Measurements from ENCODE around the gene TBC1D22B. TPM values are rescaled to one million over a fixed set of nuclear protein-coding genes. Genes with fewer than 3 reads are reported as not detected.

The TBC1D22B gene
- polyA plus RNA-seq, 3 donors = 3.9 to 5.0 (median 4.9) TPM

- Histone ChIP-seq H4K20me1 (ENCODE audit: insufficient read depth, low read length) (no peaks in the 10 kb centered on the region), H3K9me3 (replicated peaks in 1 of 2; ENCODE audit: control insufficient read depth in 1 of 2, insufficient read depth in 1 of 2, low read length in 2 of 2) (no peaks in the 10 kb centered on the region), H3K9ac (ENCODE audit: insufficient read depth, low read length, poor library complexity, severe bottlenecking) (no peak overlapping the region), H3K4me1 (ENCODE audit: control insufficient read depth in 1 of 2, insufficient read depth in 2 of 2, low read length in 2 of 2) (no peaks in the 10 kb centered on the region), H2AFZ (ENCODE audit: insufficient read depth, low read depth, low read length, poor library complexity, severe bottlenecking) (no peak overlapping the region), H3K79me2 (ENCODE audit: insufficient read depth, low read length) (no peaks in the 10 kb centered on the region), H3K36me3 (replicated peaks in 1 of 2; ENCODE audit: control insufficient read depth in 1 of 2, insufficient read depth in 2 of 2, low read length in 2 of 2) (peaks cover 3 to 75% of the 10 kb centered on the region in 2 donors), H3K4me2 (replicated peaks; ENCODE audit: extremely low read depth, low read length, poor library complexity, severe bottlenecking) (no peak overlapping the region), H3K4me3 (replicated peaks in 1 of 3; ENCODE audit: low read depth in 2 of 3, low read length in 3 of 3) (no peak overlapping the region), H3K27ac (ENCODE audit: low read depth in 1 of 2, low read length in 2 of 2) (no peak overlapping the region), H3K27me3 (ENCODE audit: control insufficient read depth in 2 of 2, insufficient read depth in 2 of 2, low read length in 2 of 2) (no peaks in the 10 kb centered on the region)
- H3K27me3 Mint-ChIP-seq (ENCODE audit: low read depth in 3 of 3) = peaks cover 0 to 4% (median 0%) of the 10 kb centered on the region in 3 donors
- intact Hi-C loops (cut with micrococcal nuclease) = no loop called here
- H3K36me3 Mint-ChIP-seq = peaks cover 57% of the 10 kb centered on the region in 2 donors
- WGBS (ENCODE audit: insufficient coverage) = 100% methylated on average over 1 of the region's 3 CpGs
- no peak overlapping the region for H3K27ac Mint-ChIP-seq
- peaks cover 0 to 7% (median 0%) of the 10 kb centered on the region in 7 donors for H3K9me3 Mint-ChIP-seq
- no peak for TF ChIP-seq CTCF (IDR thresholded peaks at IDR 0.05)
- H3K4me1 Mint-ChIP-seq = peaks cover 11% of the 10 kb centered on the region
- H3K4me3 Mint-ChIP-seq = no peak overlapping the region
- DNase-seq = no peak
Observed at GRCh38 chr6:37309692-37310091, 52.1 kb downstream of the TBC1D22B start.

- Histone ChIP-seq H3K4me1 (ENCODE audit: control insufficient read depth in 1 of 2, insufficient read depth in 2 of 2, low read length in 2 of 2) (no peaks in the 10 kb centered on the region), H3K9me3 (replicated peaks in 1 of 2; ENCODE audit: control insufficient read depth in 1 of 2, insufficient read depth in 1 of 2, low read length in 2 of 2) (no peaks in the 10 kb centered on the region), H3K79me2 (ENCODE audit: insufficient read depth, low read length) (no peaks in the 10 kb centered on the region), H3K4me2 (replicated peaks; ENCODE audit: extremely low read depth, low read length, poor library complexity, severe bottlenecking) (no peak overlapping the region), H3K4me3 (replicated peaks in 1 of 3; ENCODE audit: low read depth in 2 of 3, low read length in 3 of 3) (no peak overlapping the region), H3K9ac (ENCODE audit: insufficient read depth, low read length, poor library complexity, severe bottlenecking) (no peak overlapping the region), H3K36me3 (replicated peaks in 1 of 2; ENCODE audit: control insufficient read depth in 1 of 2, insufficient read depth in 2 of 2, low read length in 2 of 2) (peaks cover 9 to 72% of the 10 kb centered on the region in 2 donors), H4K20me1 (ENCODE audit: insufficient read depth, low read length) (no peaks in the 10 kb centered on the region), H2AFZ (ENCODE audit: insufficient read depth, low read depth, low read length, poor library complexity, severe bottlenecking) (no peak overlapping the region), H3K27me3 (ENCODE audit: control insufficient read depth in 2 of 2, insufficient read depth in 2 of 2, low read length in 2 of 2) (no peaks in the 10 kb centered on the region), H3K27ac (ENCODE audit: low read depth in 1 of 2, low read length in 2 of 2) (no peak overlapping the region)
- no peak for DNase-seq
- peaks cover 47 to 52% of the 10 kb centered on the region in 2 donors for H3K36me3 Mint-ChIP-seq
- no peak overlapping the region for H3K4me3 Mint-ChIP-seq
- no peak overlapping the region for H3K27ac Mint-ChIP-seq
- peaks cover 0 to 1% (median 0%) of the 10 kb centered on the region in 3 donors for H3K27me3 Mint-ChIP-seq (ENCODE audit: low read depth in 3 of 3)
- no peaks in the 10 kb centered on the region for H3K9me3 Mint-ChIP-seq
- H3K4me1 Mint-ChIP-seq = peaks cover 10% of the 10 kb centered on the region
- intact Hi-C loops (cut with micrococcal nuclease) = no loop called here
- WGBS (ENCODE audit: insufficient coverage) = no CpG with 5 or more reads among the region's 3 CpGs
- TF ChIP-seq CTCF (IDR thresholded peaks at IDR 0.05) = no peak
Observed at GRCh38 chr6:37310966-37311365, 53.4 kb downstream of the TBC1D22B start.
